A673 (cell line): ENCODE results near the gene FOXRED1.

Experiments used
- CTCF ChIP-seq: fragments of 300-800, 200-600 bp; sonication (generic); conservative IDR thresholded peaks from 2 replicates; pipeline ENCODE4 v1.5.1; 2017; ENCODE audit warnings: low read depth, mild to moderate bottlenecking, antibody characterized with exemption, low read length, moderate library complexity, mixed read lengths
- EZH2 ChIP-seq: fragments of 200-600 bp; sonication (generic); IDR thresholded peaks from 2 replicates; pipeline ENCODE4 v1.6.1; 2017; ENCODE audit warnings: borderline replicate concordance, low read depth, mild to moderate bottlenecking, mixed read lengths, antibody characterized with exemption, low read length; ENCODE audit not compliant: poor library complexity, severe bottlenecking

GRCh38 chr11:126317756-126318573 lies 49.0 kb downstream of the FOXRED1 start:
- TF ChIP-seq CTCF = no peak
- TF ChIP-seq EZH2 = no peak
